HG03457 (cell line): ENCODE results near the gene WDR62.

Source experiments
- ATAC-seq: cut with Tn5 transposase; IDR thresholded peaks from one replicate; pipeline ENCODE4 v1.9.1; 2021; ENCODE audit warnings: moderate number of reproducible peaks; ENCODE audit not compliant: unreplicated experiment

Gene WDR62

GRCh38 chr19:36054733-36055686 is at the start of gene WDR62:
TSS of gene WDR62 (plus strand) at chr19:36054897. CDS start at chr19:36054972, 75 bp downstream.
- peak; percentile 42 for ATAC-seq

GRCh38 chr19:36006955-36007354 is 47.7 kb upstream of the WDR62 start:
- no peak for ATAC-seq

DNA sequence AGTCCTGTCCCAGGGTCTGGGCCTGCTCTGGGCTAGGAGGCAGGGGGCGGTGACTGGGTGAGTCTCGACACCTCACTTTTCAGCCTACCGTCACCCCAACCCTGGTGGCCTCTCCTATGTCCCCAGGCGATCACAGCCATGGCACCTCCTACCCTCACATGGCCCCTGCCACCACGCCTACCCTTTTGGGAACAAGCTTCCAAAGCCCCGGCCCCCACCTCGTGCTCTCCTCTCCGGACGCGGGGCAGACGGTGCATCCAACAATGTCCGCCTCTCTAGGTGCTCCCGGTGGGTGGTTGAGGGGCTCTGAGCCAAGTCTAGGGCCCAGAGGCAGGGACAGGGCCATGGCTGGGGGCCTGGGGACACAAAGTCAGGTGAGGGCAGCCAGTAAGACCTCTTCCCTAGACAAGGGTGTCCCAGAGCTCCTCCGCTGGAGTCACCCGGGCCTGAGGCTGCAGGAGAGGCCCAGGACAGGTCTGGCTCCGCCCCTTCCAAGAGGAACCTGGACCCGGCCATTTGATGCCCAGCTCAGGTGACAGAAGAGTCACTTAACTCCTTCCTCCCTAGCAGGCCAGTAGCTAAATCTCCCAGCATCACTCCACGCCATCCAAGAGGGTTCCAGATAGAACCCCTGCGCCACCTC is 46.2 kb upstream of the WDR62 start, which contains the start of gene SYNE4:
Gene SYNE4, minus strand, starts transcription at position 478 of the 643 bp plus-strand sequence. Its CDS starts 132 bp downstream, at position 346.
- no peak for ATAC-seq

- no peak for ATAC-seq
Observed at GRCh38 chr19:36009220-36009619, 45.5 kb upstream of the WDR62 start.

DNA sequence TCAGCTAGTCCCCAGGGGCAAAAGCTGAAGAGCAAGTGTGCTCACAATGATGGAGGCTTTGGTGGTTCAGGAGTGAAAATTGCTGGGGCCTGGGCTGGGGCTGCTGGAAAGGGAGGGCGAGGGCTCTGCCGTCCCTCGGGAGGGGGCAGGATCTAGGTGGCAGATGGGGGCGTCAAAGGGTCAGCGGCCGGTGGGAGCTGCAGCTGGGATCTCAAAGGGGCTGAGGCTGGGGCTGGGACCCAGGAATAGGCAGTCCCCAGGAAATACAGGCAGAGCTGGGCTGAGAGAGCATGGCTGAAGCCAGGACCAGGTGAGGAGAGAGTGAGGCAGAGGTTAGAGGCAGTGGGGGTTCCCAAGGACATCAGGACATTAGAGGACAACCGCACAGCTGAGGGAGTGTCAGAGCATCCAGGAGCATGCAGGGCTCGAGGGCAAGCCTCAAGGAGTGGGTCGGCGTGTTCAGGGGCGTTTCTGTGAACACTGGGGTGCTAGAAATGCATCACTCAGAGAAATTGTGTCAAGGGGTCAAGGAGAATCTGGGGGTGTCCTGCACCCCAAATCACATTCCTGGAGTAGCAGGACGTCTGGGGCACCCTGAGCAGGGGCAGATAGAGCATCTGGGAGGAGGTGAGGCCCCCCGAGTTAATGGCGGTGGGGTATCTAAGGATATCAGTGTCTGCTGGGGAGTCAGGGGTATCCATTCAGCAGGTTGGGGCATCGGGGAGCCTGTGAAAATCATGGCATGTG is 44.9 kb upstream of the WDR62 start:
- no peak for ATAC-seq

DNA sequence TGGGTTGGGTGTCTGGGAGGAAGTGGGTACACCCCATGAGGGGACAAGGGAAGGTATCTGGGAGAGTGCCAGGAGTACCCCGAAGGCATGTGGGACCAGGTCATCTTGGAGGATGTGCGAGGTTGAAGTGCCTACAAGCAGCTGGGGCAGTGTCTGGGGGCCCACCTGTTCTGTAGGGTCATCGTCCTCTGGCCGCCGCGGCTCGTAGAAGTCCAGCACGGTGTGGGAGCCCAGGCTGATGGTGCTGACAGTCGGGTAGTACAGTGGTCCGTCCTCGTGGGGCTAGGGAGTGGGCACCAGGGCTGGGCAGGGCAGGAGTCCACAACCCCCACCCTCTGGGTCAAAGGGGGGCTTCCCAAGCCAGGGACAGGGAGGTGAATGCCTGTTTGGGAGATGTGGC is 44.3 kb upstream of the WDR62 start:
- ATAC-seq: no peak

- no peak for ATAC-seq
Observed at GRCh38 chr19:36013280-36014011, 41.3 kb upstream of the WDR62 start.

GRCh38 chr19:36014012-36014924 is 40.4 kb upstream of the WDR62 start, which contains the start of gene ALKBH6:
TSS of gene ALKBH6 (minus strand) at chr19:36014213. CDS start at chr19:36013397, 816 bp downstream.
- ATAC-seq: peak; percentile 89

DNA sequence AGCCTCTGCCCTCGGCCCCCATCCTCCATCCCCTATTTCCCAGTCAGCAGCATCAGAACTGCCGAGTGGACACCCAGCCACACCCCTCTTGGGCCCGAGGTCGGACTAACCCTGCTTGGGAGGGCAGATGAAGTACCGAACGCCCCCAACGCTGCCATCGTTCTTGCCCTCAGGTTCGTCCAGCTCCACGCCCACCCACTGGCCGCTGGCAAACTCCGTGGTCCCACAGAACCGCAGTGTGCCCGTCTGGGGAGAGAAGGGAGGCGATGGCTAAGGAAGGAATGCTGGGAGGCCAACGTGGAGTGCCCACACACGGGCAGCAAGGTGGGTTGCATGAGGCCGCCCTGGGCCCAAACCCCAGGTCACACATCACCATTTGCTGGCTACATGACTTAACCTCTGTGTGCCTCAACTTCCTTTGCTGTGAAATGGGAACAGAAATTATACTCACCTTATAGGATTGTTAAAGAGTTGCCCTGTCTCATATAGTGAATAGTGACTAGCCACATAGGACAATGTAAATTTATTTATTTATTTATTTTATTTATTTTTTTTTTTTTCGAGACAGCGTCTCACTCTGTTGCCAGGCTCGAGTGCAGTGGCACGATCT is 35.5 kb upstream of the WDR62 start:
- no peak for ATAC-seq

DNA sequence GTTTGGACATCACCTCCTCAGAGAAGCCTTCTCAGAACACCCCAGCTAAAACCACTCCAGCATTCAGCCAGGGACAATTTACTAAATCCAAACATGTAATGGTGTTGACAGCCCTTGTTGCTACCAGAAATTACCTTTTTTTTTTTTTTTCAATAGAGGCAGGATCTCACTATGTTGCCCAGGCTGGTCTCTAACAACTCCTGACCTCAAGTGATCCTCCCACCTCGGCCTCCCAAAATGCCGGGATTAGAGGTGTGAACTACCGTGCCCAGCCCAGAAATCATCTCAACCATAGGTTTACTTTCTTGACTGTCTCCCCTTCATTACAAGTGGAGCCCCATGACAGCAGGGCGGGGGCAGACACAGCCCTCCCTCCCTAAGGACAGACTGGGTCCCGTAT is 31.3 kb upstream of the WDR62 start:
- ATAC-seq: no peak

GRCh38 chr19:36025541-36025940 is 29.2 kb upstream of the WDR62 start:
- ATAC-seq: no peak

- no peak for ATAC-seq
Observed at GRCh38 chr19:36026091-36026876, 28.4 kb upstream of the WDR62 start.

- no peak for ATAC-seq
Observed at GRCh38 chr19:36027696-36028095, 27.0 kb upstream of the WDR62 start.

DNA sequence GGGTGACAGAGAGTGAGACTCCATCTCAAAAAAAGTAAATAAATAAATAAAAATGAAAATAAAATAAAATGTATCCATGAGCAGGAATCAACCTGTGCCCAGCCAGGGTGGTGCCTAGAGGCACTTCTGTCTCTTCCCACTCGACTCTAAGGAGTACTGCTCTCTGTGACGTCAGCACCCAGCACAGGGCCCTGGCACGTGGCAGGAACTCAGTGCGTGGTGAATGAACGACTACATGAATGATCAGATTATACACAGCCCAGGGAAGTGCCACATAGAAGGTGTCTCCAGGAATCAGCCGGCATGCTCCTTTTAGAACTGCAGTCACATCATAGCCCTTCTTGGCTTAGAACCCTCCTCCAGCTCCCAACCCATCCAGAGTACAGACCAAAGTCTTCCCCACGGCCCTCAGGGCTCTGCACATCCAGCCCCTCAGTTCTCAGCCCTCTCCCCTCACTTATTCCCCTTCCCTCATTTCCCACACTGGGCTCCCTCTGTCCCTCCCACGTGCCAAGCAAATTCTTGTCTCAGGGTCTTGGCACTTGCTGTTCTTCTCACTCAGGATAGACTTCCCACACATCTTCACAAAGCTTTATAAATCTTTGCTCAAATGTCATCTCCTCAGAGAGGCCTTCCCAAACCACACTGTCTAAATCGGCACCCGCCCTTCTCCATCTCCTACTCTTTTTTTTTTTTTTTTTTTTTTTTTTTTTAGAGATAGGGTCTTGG is 26.2 kb upstream of the WDR62 start:
- no peak for ATAC-seq

DNA sequence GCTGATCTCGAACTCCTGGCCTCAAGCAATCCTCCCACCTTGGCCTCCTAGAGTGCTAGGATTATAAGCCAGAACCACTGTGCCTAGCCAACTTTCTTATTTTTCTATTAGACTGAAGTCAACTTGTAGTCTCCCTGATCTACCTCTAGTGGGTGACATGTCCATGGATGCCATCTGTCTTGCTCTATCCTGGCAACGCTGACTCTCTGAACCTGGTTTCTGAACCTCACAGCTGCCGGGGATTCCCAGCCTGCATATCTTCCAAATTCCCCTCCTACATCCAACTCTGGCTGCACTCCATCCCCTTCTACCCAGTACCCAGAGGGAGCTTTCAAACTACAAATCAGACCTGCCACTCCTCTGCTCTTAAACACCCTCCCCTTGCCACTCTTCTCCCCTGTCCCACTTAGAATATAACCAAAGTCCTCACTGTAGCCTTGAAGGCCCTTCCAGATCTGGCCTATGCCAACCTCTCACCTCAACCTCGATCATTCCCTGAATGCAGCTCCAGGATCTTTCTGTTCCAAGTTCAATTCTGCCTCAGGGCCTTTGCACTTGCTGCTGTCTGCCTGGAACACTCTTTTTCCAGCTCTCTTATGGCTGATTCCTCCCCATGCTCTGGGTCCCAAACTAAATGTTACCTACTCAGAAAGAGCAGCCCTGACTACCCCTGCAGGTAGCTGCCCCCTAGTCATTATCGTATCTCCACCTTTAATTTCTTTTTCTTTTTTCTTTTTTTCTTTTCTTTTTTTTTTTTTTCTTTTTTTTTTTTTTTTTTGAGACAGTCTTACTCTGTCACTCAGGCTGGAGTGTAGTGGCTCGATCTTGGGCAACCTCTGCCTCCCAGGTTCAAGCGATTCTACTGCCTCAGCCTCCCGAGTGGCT is 24.2 kb upstream of the WDR62 start:
- no peak for ATAC-seq

- ATAC-seq: no peak
Observed at GRCh38 chr19:36031308-36031707, 23.4 kb upstream of the WDR62 start.
